Neural cell (in vitro differentiated cells): ENCODE measurements around the gene KCNAB1. TPM values are rescaled to one million over a fixed set of nuclear protein-coding genes. Genes with fewer than 3 reads are reported as not detected.

Experiments
- H2AFZ ChIP-seq: fragments of 200-600, 300-800 bp; sonication (generic), shearing (Covaris generic); 2 replicates; pipeline ENCODE4 v1.6.0; 2014; ENCODE audit warnings: low read depth, mild to moderate bottlenecking, antibody characterized with exemption, low read length, moderate library complexity
- H3F3A ChIP-seq: fragments of 200-600 bp; shearing (Covaris generic); 2 replicates; pipeline ENCODE4 v1.6.1; 2016; ENCODE audit warnings: mild to moderate bottlenecking, moderate library complexity, mixed read lengths, antibody characterized with exemption, low read length; ENCODE audit not compliant: insufficient read depth, poor library complexity, severe bottlenecking
- H3K27ac ChIP-seq: fragments of 200-600, 300-800 bp; sonication (generic), shearing (Covaris generic); 2 replicates; pipeline ENCODE4 v1.5.1; 2014; ENCODE audit warnings: mild to moderate bottlenecking, low read length, moderate library complexity
- H3K27me3 ChIP-seq: fragments of 300-800, 200-600 bp; sonication (generic), shearing (Covaris generic); 2 replicates; pipeline ENCODE4 v1.6.0; 2014; ENCODE audit warnings: mild to moderate bottlenecking, low read depth, low read length, moderate library complexity; ENCODE audit not compliant: insufficient read depth
- H3K36me3 ChIP-seq: fragments of 300-800, 200-600 bp; sonication (generic), shearing (Covaris generic); 2 replicates; pipeline ENCODE4 v1.5.1; 2014; ENCODE audit warnings: mild to moderate bottlenecking, antibody characterized with exemption, low read length, moderate library complexity; ENCODE audit not compliant: insufficient read depth
- H3K4me2 ChIP-seq: fragments of 300-800, 200-600 bp; sonication (generic), shearing (Covaris generic); 2 replicates; pipeline ENCODE4 v1.6.0; 2014; ENCODE audit warnings: mild to moderate bottlenecking, low read length
- H3K4me3 ChIP-seq: fragments of 300-800, 200-600 bp; sonication (generic), shearing (Covaris generic); 2 replicates; pipeline ENCODE4 v1.5.1; 2014; ENCODE audit warnings: mild to moderate bottlenecking, low read length, moderate library complexity
- H3K79me2 ChIP-seq: fragments of 200-600 bp; shearing (Covaris generic); replicated peaks from 2 replicates; pipeline ENCODE4 v1.6.0; 2014; ENCODE audit warnings: mild to moderate bottlenecking, low read length, moderate library complexity; ENCODE audit not compliant: insufficient read depth
- H3K9ac ChIP-seq: fragments of 300-800, 200-600 bp; sonication (generic), shearing (Covaris generic); 2 replicates; pipeline ENCODE4 v1.6.1; 2016; ENCODE audit warnings: mild to moderate bottlenecking, low read length, mixed read lengths
- H3K9me2 ChIP-seq: fragments of 200-600 bp; shearing (Covaris generic); 2 replicates; pipeline ENCODE4 v1.6.1; 2016; ENCODE audit warnings: mild to moderate bottlenecking, low read length, mixed read lengths; ENCODE audit not compliant: insufficient read depth
- H3K9me3 ChIP-seq: fragments of 200-600, 300-800 bp; sonication (generic), shearing (Covaris generic); 2 replicates; pipeline ENCODE4 v1.6.1; 2016; ENCODE audit warnings: mild to moderate bottlenecking, mixed run types, low read length, moderate library complexity, mixed read lengths
- H4K20me1 ChIP-seq: fragments of 200-600 bp; shearing (Covaris generic); 2 replicates; pipeline ENCODE4 v1.6.1; 2016; ENCODE audit warnings: mild to moderate bottlenecking, mixed run types; ENCODE audit not compliant: insufficient read depth
- EP300 ChIP-seq: fragments of 450-650 bp; conservative IDR thresholded peaks from 2 replicates; pipeline ENCODE4 v1.6.1; 2014; ENCODE audit warnings: antibody characterized with exemption, mild to moderate bottlenecking, moderate library complexity; ENCODE audit not compliant: poor library complexity, severe bottlenecking
- EZH2 ChIP-seq: fragments of 200-600, 300-800 bp; shearing (Covaris generic), sonication (generic); IDR thresholded peaks from 2 replicates; pipeline ENCODE4 v1.6.1; 2014; ENCODE audit warnings: antibody characterized with exemption, low read length, borderline replicate concordance, mild to moderate bottlenecking; ENCODE audit not compliant: insufficient read depth, poor library complexity, severe bottlenecking
- MXI1 ChIP-seq: fragments of 450-650 bp; conservative IDR thresholded peaks from 2 replicates; pipeline ENCODE4 v1.6.1; 2014; ENCODE audit warnings: antibody characterized with exemption, mild to moderate bottlenecking; ENCODE audit not compliant: poor library complexity, severe bottlenecking
- POLR2AphosphoS5 ChIP-seq: IDR thresholded peaks from 2 replicates; pipeline ENCODE4 v1.6.1; 2012
- RAD21 ChIP-seq: fragments of 450-650 bp; conservative IDR thresholded peaks from 2 replicates; pipeline ENCODE4 v1.6.1; 2014; ENCODE audit warnings: antibody characterized with exemption, mild to moderate bottlenecking, moderate library complexity
- SMC3 ChIP-seq: fragments of 450-650 bp; conservative IDR thresholded peaks from 2 replicates; pipeline ENCODE4 v1.6.1; 2014; ENCODE audit warnings: antibody characterized with exemption, mild to moderate bottlenecking, moderate library complexity; ENCODE audit not compliant: poor library complexity
- TAF1 ChIP-seq: IDR thresholded peaks from 2 replicates; pipeline ENCODE4 v1.6.1; 2012; ENCODE audit warnings: low read depth
- polyA plus RNA-seq: library from polyadenylated mRNA; depleted of rRNA; stranded (reverse); fragments of >200 nt; gene quantifications from 2 replicates; pipeline ENCODE4 v1.2.3, GENCODE V29; 2014
- TF ChIP-seq, protein P1 (sequence below): fragments of 450-650 bp; IDR thresholded peaks from 2 replicates; pipeline ENCODE4 v1.5.1; 2014; ENCODE audit warnings: antibody characterized with exemption, mild to moderate bottlenecking, moderate library complexity; ENCODE audit not compliant: poor library complexity, severe bottlenecking
- TF ChIP-seq, protein P2 (sequence below): IDR thresholded peaks from 2 replicates; pipeline ENCODE4 v1.6.1; 2012; ENCODE audit warnings: borderline replicate concordance

The KCNAB1 gene
- polyA plus RNA-seq, 1 donor from 2014 or later, result 14.9 TPM

DNA sequence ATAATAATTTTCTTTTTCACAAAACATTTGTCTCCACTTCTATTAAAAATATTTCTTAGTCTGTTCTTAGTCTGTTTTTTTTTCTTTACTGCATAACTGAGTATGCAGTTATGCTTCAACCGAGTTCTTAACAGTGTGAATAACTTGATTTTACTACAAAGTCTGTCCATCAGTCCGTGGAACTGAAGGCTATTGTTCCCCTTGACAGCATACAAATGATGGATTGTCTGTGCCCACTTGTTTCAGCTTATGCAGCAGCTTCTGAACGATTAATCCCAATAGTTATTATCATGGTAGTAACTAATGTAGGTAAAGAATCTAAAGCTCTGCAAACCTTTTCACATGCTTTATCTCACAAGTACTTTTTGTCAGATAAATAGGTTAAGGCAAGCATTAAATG lies 283.8 kb downstream of the KCNAB1 start:
- H3K4me2 ChIP-seq, result no peak overlapping the region
- H3K9ac ChIP-seq, result no peak overlapping the region
- no peaks in the 10 kb centered on the region for H3K36me3 ChIP-seq
- H3K27me3 ChIP-seq, result no peaks in the 10 kb centered on the region
- no peaks in the 10 kb centered on the region for H3K9me2 ChIP-seq
- H3K4me3 ChIP-seq, result no peak overlapping the region
- no peak overlapping the region for H2AFZ ChIP-seq
- no peaks in the 10 kb centered on the region for H3F3A ChIP-seq
- H3K27ac ChIP-seq, result no peak overlapping the region
- H3K79me2 ChIP-seq, result no peaks in the 10 kb centered on the region
- no peaks in the 10 kb centered on the region for H3K9me3 ChIP-seq
- TF ChIP-seq EZH2 (no peak), SMC3 (no peak), RAD21 (no peak), EP300 (no peak), TAF1 (no peak), POLR2AphosphoS5 (no peak), MXI1 (no peak)
- TF ChIP-seq, protein P1, sequence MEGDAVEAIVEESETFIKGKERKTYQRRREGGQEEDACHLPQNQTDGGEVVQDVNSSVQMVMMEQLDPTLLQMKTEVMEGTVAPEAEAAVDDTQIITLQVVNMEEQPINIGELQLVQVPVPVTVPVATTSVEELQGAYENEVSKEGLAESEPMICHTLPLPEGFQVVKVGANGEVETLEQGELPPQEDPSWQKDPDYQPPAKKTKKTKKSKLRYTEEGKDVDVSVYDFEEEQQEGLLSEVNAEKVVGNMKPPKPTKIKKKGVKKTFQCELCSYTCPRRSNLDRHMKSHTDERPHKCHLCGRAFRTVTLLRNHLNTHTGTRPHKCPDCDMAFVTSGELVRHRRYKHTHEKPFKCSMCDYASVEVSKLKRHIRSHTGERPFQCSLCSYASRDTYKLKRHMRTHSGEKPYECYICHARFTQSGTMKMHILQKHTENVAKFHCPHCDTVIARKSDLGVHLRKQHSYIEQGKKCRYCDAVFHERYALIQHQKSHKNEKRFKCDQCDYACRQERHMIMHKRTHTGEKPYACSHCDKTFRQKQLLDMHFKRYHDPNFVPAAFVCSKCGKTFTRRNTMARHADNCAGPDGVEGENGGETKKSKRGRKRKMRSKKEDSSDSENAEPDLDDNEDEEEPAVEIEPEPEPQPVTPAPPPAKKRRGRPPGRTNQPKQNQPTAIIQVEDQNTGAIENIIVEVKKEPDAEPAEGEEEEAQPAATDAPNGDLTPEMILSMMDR, result no peak
- TF ChIP-seq, protein P2, sequence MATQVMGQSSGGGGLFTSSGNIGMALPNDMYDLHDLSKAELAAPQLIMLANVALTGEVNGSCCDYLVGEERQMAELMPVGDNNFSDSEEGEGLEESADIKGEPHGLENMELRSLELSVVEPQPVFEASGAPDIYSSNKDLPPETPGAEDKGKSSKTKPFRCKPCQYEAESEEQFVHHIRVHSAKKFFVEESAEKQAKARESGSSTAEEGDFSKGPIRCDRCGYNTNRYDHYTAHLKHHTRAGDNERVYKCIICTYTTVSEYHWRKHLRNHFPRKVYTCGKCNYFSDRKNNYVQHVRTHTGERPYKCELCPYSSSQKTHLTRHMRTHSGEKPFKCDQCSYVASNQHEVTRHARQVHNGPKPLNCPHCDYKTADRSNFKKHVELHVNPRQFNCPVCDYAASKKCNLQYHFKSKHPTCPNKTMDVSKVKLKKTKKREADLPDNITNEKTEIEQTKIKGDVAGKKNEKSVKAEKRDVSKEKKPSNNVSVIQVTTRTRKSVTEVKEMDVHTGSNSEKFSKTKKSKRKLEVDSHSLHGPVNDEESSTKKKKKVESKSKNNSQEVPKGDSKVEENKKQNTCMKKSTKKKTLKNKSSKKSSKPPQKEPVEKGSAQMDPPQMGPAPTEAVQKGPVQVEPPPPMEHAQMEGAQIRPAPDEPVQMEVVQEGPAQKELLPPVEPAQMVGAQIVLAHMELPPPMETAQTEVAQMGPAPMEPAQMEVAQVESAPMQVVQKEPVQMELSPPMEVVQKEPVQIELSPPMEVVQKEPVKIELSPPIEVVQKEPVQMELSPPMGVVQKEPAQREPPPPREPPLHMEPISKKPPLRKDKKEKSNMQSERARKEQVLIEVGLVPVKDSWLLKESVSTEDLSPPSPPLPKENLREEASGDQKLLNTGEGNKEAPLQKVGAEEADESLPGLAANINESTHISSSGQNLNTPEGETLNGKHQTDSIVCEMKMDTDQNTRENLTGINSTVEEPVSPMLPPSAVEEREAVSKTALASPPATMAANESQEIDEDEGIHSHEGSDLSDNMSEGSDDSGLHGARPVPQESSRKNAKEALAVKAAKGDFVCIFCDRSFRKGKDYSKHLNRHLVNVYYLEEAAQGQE, result no peak
- H4K20me1 ChIP-seq, result no peaks in the 10 kb centered on the region

DNA sequence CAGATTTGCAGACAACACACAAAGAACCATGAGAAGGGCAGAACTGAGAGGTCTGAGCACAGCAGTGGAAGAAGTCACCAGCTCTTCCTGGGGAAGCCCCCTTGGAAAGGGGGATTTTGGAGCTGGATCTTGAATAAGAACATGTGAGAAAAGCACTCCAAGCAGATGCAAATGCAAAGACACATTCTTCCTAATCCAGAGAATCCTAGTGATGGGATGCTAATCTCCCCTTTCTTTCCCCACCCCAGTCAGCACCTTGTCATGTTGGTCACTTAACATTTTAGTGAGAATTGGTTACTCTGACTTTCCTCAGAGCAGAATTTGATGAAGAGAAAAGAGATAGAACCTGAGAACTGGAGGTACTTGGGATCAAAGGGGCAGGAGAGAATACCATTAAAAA lies 286.0 kb downstream of the KCNAB1 start:
- TF ChIP-seq POLR2AphosphoS5 (no peak), EP300 (no peak), TAF1 (no peak), EZH2 (no peak), SMC3 (no peak), MXI1 (no peak), RAD21 (no peak)
- TF ChIP-seq, protein P2, result no peak
- TF ChIP-seq, protein P1, result no peak
- H3K27me3 ChIP-seq, result no peaks in the 10 kb centered on the region
- H3K4me2 ChIP-seq, result no peak overlapping the region
- H3K27ac ChIP-seq, result no peak overlapping the region
- H3K9me3 ChIP-seq, result no peaks in the 10 kb centered on the region
- H3K9ac ChIP-seq, result no peak overlapping the region
- no peak overlapping the region for H3K4me3 ChIP-seq
- no peaks in the 10 kb centered on the region for H3K9me2 ChIP-seq
- H4K20me1 ChIP-seq, result no peaks in the 10 kb centered on the region
- no peaks in the 10 kb centered on the region for H3K79me2 ChIP-seq
- H3K36me3 ChIP-seq, result no peaks in the 10 kb centered on the region
- H2AFZ ChIP-seq, result no peak overlapping the region
- H3F3A ChIP-seq, result no peaks in the 10 kb centered on the region
